HL-60/S4 treated with phorbol 12-myristate 13-acetate at 8.2 ng/mL for 4 days and 3 days (cell line): Measurements from ENCODE around the gene TTC7B.
"Not testable (repeated sequence)": the region's sequence is repeated elsewhere in the genome, so short reads cannot be mapped to it uniquely, and the experiment has no call there.

Experiments
- in situ Hi-C: fragments of 300-500 bp; cut with MboI; formaldehyde crosslinking; loops from 2 replicates; pipeline ENCODE4 v1.15.0; 2022; ENCODE audit warnings: low sequenced_read_pairs

Gene TTC7B

GRCh38 chr14:90836692-90837063, 20.4 kb upstream of the TTC7B start:
- in situ Hi-C loops, result no loop called here

- in situ Hi-C loops, result no loop called here
These were observed 15.6 kb upstream of the TTC7B start for GRCh38 chr14:90831821-90832220.

- in situ Hi-C loops, result no loop called here
These were observed 14.9 kb upstream of the TTC7B start for GRCh38 chr14:90830931-90831701.

- in situ Hi-C loops, result no loop called here
These were observed 13.4 kb upstream of the TTC7B start for GRCh38 chr14:90829677-90830076.

- in situ Hi-C loops, result no loop called here
These were observed 12.6 kb upstream of the TTC7B start for GRCh38 chr14:90828642-90829487.

- in situ Hi-C loops, result no loop called here
These were observed 11.8 kb upstream of the TTC7B start for GRCh38 chr14:90827919-90828610.

- in situ Hi-C loops, result not testable (repeated sequence)
These were observed 7.3 kb upstream of the TTC7B start for GRCh38 chr14:90823542-90823941.

- in situ Hi-C loops, result no loop called here
These were observed 4.7 kb upstream of the TTC7B start for GRCh38 chr14:90820958-90821357.

GRCh38 chr14:90819734-90820393, 3.6 kb upstream of the TTC7B start:
- in situ Hi-C loops, result no loop called here

GRCh38 chr14:90818715-90819114, 2.5 kb upstream of the TTC7B start:
- in situ Hi-C loops, result no loop called here

- in situ Hi-C loops, result no loop called here
These were observed 629 bp upstream of the TTC7B start for GRCh38 chr14:90816681-90817436.

- in situ Hi-C loops, result no loop called here
These were observed 733 bp downstream of the TTC7B start for GRCh38 chr14:90815572-90815821.

- in situ Hi-C loops, result no loop called here
These were observed 1.2 kb downstream of the TTC7B start for GRCh38 chr14:90814806-90815571.

GRCh38 chr14:90813442-90813841, 2.8 kb downstream of the TTC7B start:
- in situ Hi-C loops, result no loop called here

- in situ Hi-C loops, result no loop called here
These were observed 4.1 kb downstream of the TTC7B start for GRCh38 chr14:90812109-90812508.

- in situ Hi-C loops, result no loop called here
These were observed 4.6 kb downstream of the TTC7B start for GRCh38 chr14:90811641-90812040.

GRCh38 chr14:90810806-90811205, 5.4 kb downstream of the TTC7B start:
- in situ Hi-C loops, result no loop called here

- in situ Hi-C loops, result no loop called here
These were observed 6.5 kb downstream of the TTC7B start for GRCh38 chr14:90809530-90810312.
